GM12878 (cell line): ENCODE results near the gene SLC37A1. TPM values are rescaled to one million over a fixed set of nuclear protein-coding genes. Genes with fewer than 3 reads are reported as not detected.

ENCODE experiments used
- ATAC-seq: fragments of 200-7000 bp; cut with Tn5 transposase; 3 replicates; pipeline ENCODE4 v1.9.1; 2020; ENCODE audit warnings: mild to moderate bottlenecking, moderate library complexity
- BruUV-seq: library from RNA; stranded (reverse); fragments of 400-500 nt; replicated peaks from 2 replicates; lab custom pipeline; 2021; lab: Mats Ljungman, UMichigan
- CTCF ChIA-PET: fragments of 300-600 bp; sonication (Branson Sonifier 250); formaldehyde crosslinking; extraction: SDS; loops from one replicate; lab custom pipeline; 2021; ENCODE audit warnings: inconsistent platforms; lab: Yijun Ruan, JAX
- POLR2A ChIA-PET: fragments of 350-600 bp; formaldehyde crosslinking; extraction: SDS; loops from one replicate; lab custom pipeline; 2021; ENCODE audit warnings: inconsistent platforms; lab: Charles Lee
- RAD21 ChIA-PET: fragments of 300-600 bp; sonication (Branson Sonifier 250); formaldehyde crosslinking; loops from one replicate; lab custom pipeline; 2023; ENCODE audit warnings: antibody characterized with exemption; ENCODE audit not compliant: unreplicated experiment; lab: Charles Lee
- SMC1A ChIA-PET: fragments of 300-600 bp; sonication (Branson Sonifier 250); formaldehyde crosslinking; loops from one replicate; lab custom pipeline; 2023; ENCODE audit not compliant: unreplicated experiment, uncharacterized antibody; lab: Charles Lee
- DNase-seq: peaks from one replicate; pipeline ENCODE4 v3.0.0-alpha.2; 2011; ENCODE audit warnings: low read depth, low spot score
- FAIRE-seq: peaks from 3 replicates; lab custom pipeline; 2011; peaks lifted over from hg19 to GRCh38; lab: Jason Lieb, UNC
- H2AFZ ChIP-seq: 2 replicates; pipeline ENCODE4 v1.6.0; 2011; ENCODE audit warnings: low read depth, low read length, control low read depth; ENCODE audit not compliant: control insufficient read depth
- H3K27ac ChIP-seq: 2 replicates; pipeline ENCODE4 v1.5.1; 2011; ENCODE audit warnings: control low read depth; ENCODE audit not compliant: control insufficient read depth, insufficient read depth
- H3K27me3 ChIP-seq, 2 experiments: replicated peaks in 1 of 2; 2 replicates each; pipeline versions ENCODE4 v1.6.0 to v1.6.1; 2011; ENCODE audit warnings: low read length in 1 of 2; ENCODE audit not compliant: control insufficient read depth in 2 of 2, insufficient read depth in 2 of 2
- H3K36me3 ChIP-seq, 2 experiments: 2 replicates each; pipeline ENCODE4 v1.5.1; 2011; ENCODE audit warnings: low read length in 1 of 2; ENCODE audit not compliant: control insufficient read depth in 2 of 2, insufficient read depth in 2 of 2
- H3K4me1 ChIP-seq: 2 replicates; pipeline ENCODE4 v1.6.1; 2011; ENCODE audit warnings: mild to moderate bottlenecking, low read length, moderate library complexity, mixed read lengths; ENCODE audit not compliant: control insufficient read depth, insufficient read depth
- H3K4me2 ChIP-seq: 2 replicates; pipeline ENCODE4 v1.6.0; 2011; ENCODE audit warnings: control low read depth; ENCODE audit not compliant: control insufficient read depth, insufficient read depth
- H3K4me3 ChIP-seq: fragments of 200-600 bp; sonication (generic); 2 replicates; pipeline ENCODE4 v1.5.1; 2016
- H3K79me2 ChIP-seq: 2 replicates; pipeline ENCODE4 v1.6.0; 2011; ENCODE audit warnings: low read length; ENCODE audit not compliant: control insufficient read depth, insufficient read depth
- H3K9ac ChIP-seq: 2 replicates; pipeline ENCODE4 v1.8.0; 2011; ENCODE audit warnings: low read length, control low read depth, mixed read lengths; ENCODE audit not compliant: control insufficient read depth, insufficient read depth
- H3K9me3 ChIP-seq: replicated peaks from 3 replicates; pipeline ENCODE4 v1.5.1; 2011; ENCODE audit warnings: mild to moderate bottlenecking, low read length; ENCODE audit not compliant: control insufficient read depth, insufficient read depth
- H4K20me1 ChIP-seq: 2 replicates; pipeline ENCODE4 v1.6.0; 2011; ENCODE audit not compliant: control insufficient read depth, insufficient read depth
- CEBPB ChIP-seq, 2 experiments: fragments of 150-350 bp in 1 of 2; IDR thresholded peaks; 2 replicates each; pipeline ENCODE4 v1.6.1; 2012 to 2014; ENCODE audit warnings: low read depth in 2 of 2, low read length in 2 of 2, borderline replicate concordance in 1 of 2, inconsistent platforms in 1 of 2
- CHD2 ChIP-seq: IDR thresholded peaks from 2 replicates; pipeline ENCODE4 v1.6.1; 2011; ENCODE audit warnings: low read depth, low read length, improper control_type of control experiment, borderline replicate concordance
- FOXK2 ChIP-seq: fragments of 450-650 bp; IDR thresholded peaks from 2 replicates; pipeline ENCODE4 v1.6.1; 2017; ENCODE audit warnings: mild to moderate bottlenecking, moderate library complexity
- GABPA ChIP-seq: IDR thresholded peaks from 2 replicates; pipeline ENCODE4 v1.6.1; 2014; ENCODE audit warnings: antibody characterized with exemption, low read depth, mild to moderate bottlenecking, inconsistent platforms
- KLF5 ChIP-seq: fragments of 450-650 bp; IDR thresholded peaks from 2 replicates; pipeline ENCODE4 v1.6.1; 2014; ENCODE audit warnings: mild to moderate bottlenecking; ENCODE audit not compliant: partially characterized antibody
- NBN ChIP-seq: fragments of 450-650 bp; IDR thresholded peaks from 2 replicates; pipeline ENCODE4 v1.6.1; 2016
- POLR2AphosphoS5 ChIP-seq: IDR thresholded peaks from 2 replicates; pipeline ENCODE4 v1.6.1; 2011; ENCODE audit warnings: mild to moderate bottlenecking, low read length, inconsistent platforms
- SMAD1 ChIP-seq: fragments of 450-650 bp; IDR thresholded peaks from 2 replicates; pipeline ENCODE4 v1.6.1; 2018; ENCODE audit warnings: mild to moderate bottlenecking, low read depth; ENCODE audit not compliant: partially characterized antibody
- USF1 ChIP-seq: IDR thresholded peaks from 2 replicates; pipeline ENCODE4 v1.6.1; 2011; ENCODE audit warnings: borderline replicate concordance, low read depth, mild to moderate bottlenecking, moderate library complexity, mixed read lengths, low read length; ENCODE audit not compliant: insufficient read depth; ENCODE audit errors: extremely low read length
- ZNF24 ChIP-seq: fragments of 450-650 bp; IDR thresholded peaks from 2 replicates; pipeline ENCODE4 v1.6.1; 2017; ENCODE audit warnings: antibody characterized with exemption, mild to moderate bottlenecking
- WGBS: methylation state at CpG from one replicate; pipeline ENCODE4 v1.1.6; 2016; ENCODE audit warnings: low lambda C conversion rate; ENCODE audit not compliant: insufficient replicate concordance, insufficient coverage; ENCODE audit errors: missing lambda C conversion rate; 5-methylcytosine and 5-hydroxymethylcytosine counted together
- in situ Hi-C: fragments of 300-500 bp; cut with MboI; formaldehyde crosslinking; loops from 9 replicates; pipeline ENCODE4 v1.14.3; 2018; ENCODE audit warnings: mixed read lengths
- intact Hi-C: fragments of 100-400 bp; cut with micrococcal nuclease; formaldehyde crosslinking; loops from one replicate; pipeline ENCODE4 v1.14.2; 2022; ENCODE audit not compliant: unreplicated experiment
- polyA plus RNA-seq, 11 experiments: library from polyadenylated mRNA; depleted of rRNA in 4 of 11; unstranded in 6 of 11; stranded (reverse) in 5 of 11; fragments of >200 nt; fragmentation: Nextera tagmentation in 4 of 11; fragmentation: Illumina TruSeq in 1 of 11; extraction: Ambion mirVana in 4 of 11; extraction: Trizol in 1 of 11; gene quantifications; 1 replicate in 1 of 11; 2 replicates in 10 of 11; pipeline versions ENCODE4 v1.2.1 to v1.2.3, GENCODE V29; 2011 to 2016; ENCODE audit warnings: inconsistent platforms in 2 of 11, missing spikeins in 2 of 11, low read depth in 1 of 11
- total RNA-seq, 4 experiments: library from RNA; depleted of rRNA in 3 of 4; stranded (reverse); fragments of >200 nt in 3 of 4; fragmentation: Illumina TruSeq in 1 of 4; extraction: Trizol in 1 of 4; gene quantifications; 2 replicates each; pipeline versions ENCODE4 v1.2.1 to v1.2.3, GENCODE V29; 2013 to 2021
- TF ChIP-seq, protein P1 (sequence below): IDR thresholded peaks from 2 replicates; pipeline ENCODE4 v1.6.1; 2012; ENCODE audit warnings: low read length, inconsistent platforms
- TF ChIP-seq, protein P2 (sequence below): IDR thresholded peaks from 2 replicates; pipeline ENCODE4 v1.6.1; 2012; ENCODE audit warnings: improper control_type of control experiment, low read depth, low read length; ENCODE audit not compliant: insufficient replicate concordance

The SLC37A1 gene
- total and polyA plus RNA-seq, 10 of the 15 experiments (the other 5 are each of a cell fraction or from before 2014, with no cell fraction given), result 1.1 to 35.5 (median 24.4) TPM

DNA sequence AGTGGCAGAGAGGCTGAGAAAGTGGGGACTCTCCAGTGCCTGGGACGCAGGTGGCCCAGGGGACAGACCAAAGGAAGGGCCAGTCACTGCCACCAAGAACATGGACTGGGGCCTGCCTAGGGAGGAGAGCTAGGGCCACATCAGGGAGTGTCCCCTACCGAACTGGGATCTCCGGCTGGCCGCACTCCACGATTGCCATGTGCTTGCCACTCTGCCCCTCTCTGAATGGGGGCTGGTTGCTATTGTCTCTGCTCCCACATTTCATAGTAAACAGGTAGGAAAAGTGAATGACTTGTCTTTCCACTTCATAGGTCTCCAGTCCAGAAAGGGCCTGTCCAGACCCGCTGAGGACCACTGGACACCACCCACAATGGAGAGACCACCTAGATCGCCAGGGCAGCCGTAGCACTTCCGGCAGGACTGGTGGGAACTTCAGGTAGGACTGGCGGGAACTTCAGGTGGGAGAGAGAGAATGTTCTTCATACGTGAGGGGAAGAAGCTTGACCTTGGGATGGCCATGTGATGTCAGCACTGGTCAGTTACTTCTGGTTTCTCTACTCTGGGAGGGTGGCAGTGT, 84.6 kb downstream of the SLC37A1 start (continued):
- TF ChIP-seq NBN, result no peak
- TF ChIP-seq, protein P1, sequence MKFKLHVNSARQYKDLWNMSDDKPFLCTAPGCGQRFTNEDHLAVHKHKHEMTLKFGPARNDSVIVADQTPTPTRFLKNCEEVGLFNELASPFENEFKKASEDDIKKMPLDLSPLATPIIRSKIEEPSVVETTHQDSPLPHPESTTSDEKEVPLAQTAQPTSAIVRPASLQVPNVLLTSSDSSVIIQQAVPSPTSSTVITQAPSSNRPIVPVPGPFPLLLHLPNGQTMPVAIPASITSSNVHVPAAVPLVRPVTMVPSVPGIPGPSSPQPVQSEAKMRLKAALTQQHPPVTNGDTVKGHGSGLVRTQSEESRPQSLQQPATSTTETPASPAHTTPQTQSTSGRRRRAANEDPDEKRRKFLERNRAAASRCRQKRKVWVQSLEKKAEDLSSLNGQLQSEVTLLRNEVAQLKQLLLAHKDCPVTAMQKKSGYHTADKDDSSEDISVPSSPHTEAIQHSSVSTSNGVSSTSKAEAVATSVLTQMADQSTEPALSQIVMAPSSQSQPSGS, result no peak

GRCh38 chr21:42599486-42599885, 85.8 kb downstream of the SLC37A1 start:
- no peaks in the 10 kb centered on the region for H4K20me1 ChIP-seq
- intact Hi-C loops, result no loop called here
- H3K27me3 ChIP-seq, result no peaks in the 10 kb centered on the region; a peak in 1 of 4 replicates
- POLR2A ChIA-PET, result no interaction called here
- RAD21 ChIA-PET, result interaction anchor here (0.5 kb wide), 1 partner anchor 697 kb away, joined by 4 read pairs; no protein-coding TSS in a partner anchor
- H3K4me3 ChIP-seq, result no peak overlapping the region
- TF ChIP-seq POLR2AphosphoS5, result no peak
- TF ChIP-seq, protein P2, sequence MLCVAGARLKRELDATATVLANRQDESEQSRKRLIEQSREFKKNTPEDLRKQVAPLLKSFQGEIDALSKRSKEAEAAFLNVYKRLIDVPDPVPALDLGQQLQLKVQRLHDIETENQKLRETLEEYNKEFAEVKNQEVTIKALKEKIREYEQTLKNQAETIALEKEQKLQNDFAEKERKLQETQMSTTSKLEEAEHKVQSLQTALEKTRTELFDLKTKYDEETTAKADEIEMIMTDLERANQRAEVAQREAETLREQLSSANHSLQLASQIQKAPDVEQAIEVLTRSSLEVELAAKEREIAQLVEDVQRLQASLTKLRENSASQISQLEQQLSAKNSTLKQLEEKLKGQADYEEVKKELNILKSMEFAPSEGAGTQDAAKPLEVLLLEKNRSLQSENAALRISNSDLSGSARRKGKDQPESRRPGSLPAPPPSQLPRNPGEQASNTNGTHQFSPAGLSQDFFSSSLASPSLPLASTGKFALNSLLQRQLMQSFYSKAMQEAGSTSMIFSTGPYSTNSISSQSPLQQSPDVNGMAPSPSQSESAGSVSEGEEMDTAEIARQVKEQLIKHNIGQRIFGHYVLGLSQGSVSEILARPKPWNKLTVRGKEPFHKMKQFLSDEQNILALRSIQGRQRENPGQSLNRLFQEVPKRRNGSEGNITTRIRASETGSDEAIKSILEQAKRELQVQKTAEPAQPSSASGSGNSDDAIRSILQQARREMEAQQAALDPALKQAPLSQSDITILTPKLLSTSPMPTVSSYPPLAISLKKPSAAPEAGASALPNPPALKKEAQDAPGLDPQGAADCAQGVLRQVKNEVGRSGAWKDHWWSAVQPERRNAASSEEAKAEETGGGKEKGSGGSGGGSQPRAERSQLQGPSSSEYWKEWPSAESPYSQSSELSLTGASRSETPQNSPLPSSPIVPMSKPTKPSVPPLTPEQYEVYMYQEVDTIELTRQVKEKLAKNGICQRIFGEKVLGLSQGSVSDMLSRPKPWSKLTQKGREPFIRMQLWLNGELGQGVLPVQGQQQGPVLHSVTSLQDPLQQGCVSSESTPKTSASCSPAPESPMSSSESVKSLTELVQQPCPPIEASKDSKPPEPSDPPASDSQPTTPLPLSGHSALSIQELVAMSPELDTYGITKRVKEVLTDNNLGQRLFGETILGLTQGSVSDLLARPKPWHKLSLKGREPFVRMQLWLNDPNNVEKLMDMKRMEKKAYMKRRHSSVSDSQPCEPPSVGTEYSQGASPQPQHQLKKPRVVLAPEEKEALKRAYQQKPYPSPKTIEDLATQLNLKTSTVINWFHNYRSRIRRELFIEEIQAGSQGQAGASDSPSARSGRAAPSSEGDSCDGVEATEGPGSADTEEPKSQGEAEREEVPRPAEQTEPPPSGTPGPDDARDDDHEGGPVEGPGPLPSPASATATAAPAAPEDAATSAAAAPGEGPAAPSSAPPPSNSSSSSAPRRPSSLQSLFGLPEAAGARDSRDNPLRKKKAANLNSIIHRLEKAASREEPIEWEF, result no peak
- no peak for TF ChIP-seq SMAD1
- TF ChIP-seq ZNF24, result no peak
- no peak for TF ChIP-seq CEBPB (IDR thresholded peaks at IDR 0.05; ENCODE audit: borderline replicate concordance in 1 of 2, low read depth in 2 of 2, low read length in 2 of 2)
- no peak for TF ChIP-seq KLF5
- TF ChIP-seq USF1, result no peak
- TF ChIP-seq GABPA, result no peak
- no peak for TF ChIP-seq FOXK2
- TF ChIP-seq CHD2, result no peak
- H3K9ac ChIP-seq, result no peak overlapping the region
- no peaks in the 10 kb centered on the region for H3K36me3 ChIP-seq
- no peak overlapping the region for H3K27ac ChIP-seq
- no peak overlapping the region for H3K4me2 ChIP-seq
- CTCF ChIA-PET, result no interaction called here
- H2AFZ ChIP-seq, result no peak overlapping the region
- ATAC-seq (no peak), FAIRE-seq (no peak), DNase-seq (no peak)
- no peaks in the 10 kb centered on the region for H3K79me2 ChIP-seq
- no TSS peak for BruUV-seq
- WGBS, result 30% methylated on average over 4 of the region's 4 CpGs
- in situ Hi-C loops, result loop anchor here (5.0 kb wide), 1 partner anchor 228 kb away; no protein-coding TSS in a partner anchor
- H3K4me1 ChIP-seq, result no peaks in the 10 kb centered on the region
- SMC1A ChIA-PET, result no interaction called here
- no peaks in the 10 kb centered on the region; the same call in 1 of the 3 replicates for H3K9me3 ChIP-seq
